Measurements from ENCODE around the gene HIGD1B.

HIGD1B gene

DNA sequence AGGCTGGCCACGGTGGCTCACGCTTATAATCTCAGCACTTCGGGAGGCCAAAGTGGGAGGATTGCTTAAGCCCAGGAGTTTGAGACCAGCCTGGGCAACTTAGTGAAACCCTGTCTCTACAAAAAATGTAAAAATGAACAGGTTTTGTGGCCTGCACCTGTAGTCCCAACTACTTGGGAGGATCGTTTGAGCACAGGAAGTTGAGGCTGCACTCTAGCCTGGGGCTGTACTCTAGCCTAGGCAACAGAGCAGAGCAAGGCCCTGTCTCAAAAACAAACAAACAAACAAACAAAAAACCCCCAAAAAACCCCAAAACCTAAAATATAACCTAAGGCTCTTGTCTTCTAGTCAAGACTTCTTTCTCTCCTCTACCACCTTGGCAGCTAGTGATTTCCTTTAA, 7.4 kb upstream of the HIGD1B start:
- DNase-seq = no peak

GRCh38 chr17:44840936-44841335, 6.7 kb upstream of the HIGD1B start:
- no peak for DNase-seq

DNA sequence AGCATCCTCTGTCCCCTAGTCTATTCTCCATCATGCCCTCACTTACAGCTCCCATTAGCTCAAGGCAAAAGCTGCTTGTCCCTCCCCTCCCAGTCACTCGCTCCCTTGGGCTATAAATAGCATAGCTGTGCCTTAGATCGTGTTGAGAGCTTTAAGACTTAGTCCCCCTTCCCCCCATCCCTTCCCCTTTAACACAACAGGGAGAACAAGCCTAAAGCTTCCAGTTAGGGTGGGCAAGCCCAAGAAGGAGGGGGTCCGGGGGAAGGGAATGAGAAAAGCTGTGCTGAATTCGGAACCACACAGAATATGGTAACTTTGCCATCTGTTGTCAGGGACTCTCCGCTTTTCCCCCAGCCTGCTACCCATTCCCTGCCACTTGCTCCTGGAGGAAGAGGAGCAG, 4.9 kb upstream of the HIGD1B start:
- DNase-seq = no peak

GRCh38 chr17:44844390-44844830, 3.3 kb upstream of the HIGD1B start:
- no peak for DNase-seq

GRCh38 chr17:44846206-44846605, 1.5 kb upstream of the HIGD1B start:
- no peak for DNase-seq

GRCh38 chr17:44848257-44848795, 643 bp downstream of the HIGD1B start:
- DNase-seq = no peak

- no peak for DNase-seq
These were observed 1.3 kb downstream of the HIGD1B start for GRCh38 chr17:44848961-44849489.

GRCh38 chr17:44850025-44850424, 2.3 kb downstream of the HIGD1B start:
- no peak for DNase-seq

GRCh38 chr17:44850612-44851011, 2.9 kb downstream of the HIGD1B start:
- no peak for DNase-seq

- no peak for DNase-seq
These were observed 6.5 kb downstream of the HIGD1B start for GRCh38 chr17:44854192-44854591.

DNA sequence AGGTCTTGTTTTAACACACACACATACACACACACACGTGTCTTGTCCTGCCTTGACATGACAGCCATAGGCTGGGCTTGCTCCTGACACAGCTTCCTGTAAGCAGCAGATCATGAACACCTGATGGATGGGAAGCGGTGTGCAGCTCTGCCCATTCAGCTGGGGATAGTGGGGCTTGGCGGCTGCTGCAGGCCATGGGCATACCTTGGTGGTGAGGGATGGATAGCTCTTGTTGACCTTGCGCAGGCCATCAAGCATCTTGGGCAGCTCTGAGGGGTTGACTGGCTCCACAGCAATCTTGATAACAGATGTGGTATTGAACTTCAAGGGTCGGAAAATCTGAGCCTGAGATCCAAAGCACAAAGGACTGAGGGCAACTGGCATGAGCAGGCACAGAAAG, 12.0 kb downstream of the HIGD1B start:
- no peak for DNase-seq

GRCh38 chr17:44862278-44862914, 14.7 kb downstream of the HIGD1B start:
- no peak for DNase-seq

DNA sequence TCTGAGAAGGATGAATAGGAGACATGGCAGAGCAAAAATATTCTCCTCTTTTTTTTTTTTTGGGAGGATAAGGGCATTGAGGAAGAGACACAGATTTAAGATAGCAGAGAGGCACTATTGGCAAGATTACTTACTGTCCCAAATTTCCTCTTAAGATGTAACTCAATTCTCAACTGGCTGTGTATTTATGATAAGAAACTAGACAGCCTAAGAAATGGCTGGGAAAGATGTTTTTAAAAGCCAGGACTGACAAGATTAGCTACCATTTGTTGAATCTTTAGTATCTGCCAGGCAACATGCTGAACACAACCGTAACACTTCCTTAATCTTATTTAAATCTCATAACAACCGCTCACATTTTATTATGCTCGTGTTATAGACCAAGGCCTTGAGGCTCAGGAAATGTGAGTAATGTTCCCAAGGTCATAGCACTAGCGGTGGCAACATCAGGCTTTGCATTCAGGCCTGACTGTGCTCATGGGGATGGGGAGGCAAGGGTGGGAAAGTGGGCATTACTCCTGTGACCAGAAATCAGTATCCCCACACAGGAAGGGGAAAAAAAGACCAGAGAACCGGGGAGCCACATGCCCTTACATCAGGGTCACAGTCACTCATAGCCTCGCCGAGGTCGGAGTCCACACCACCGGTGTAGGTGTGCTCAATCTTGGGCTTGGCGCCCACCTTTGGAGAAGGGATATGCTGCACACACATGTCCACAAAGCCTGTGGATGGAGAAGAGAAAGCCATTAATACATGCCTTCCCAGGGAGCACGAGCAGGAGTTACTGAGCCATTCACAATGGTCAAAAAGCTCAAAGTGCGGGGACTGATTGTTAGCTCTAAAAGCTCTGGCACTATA, 15.6 kb downstream of the HIGD1B start:
- DNase-seq = no peak

GRCh38 chr17:44864831-44865230, 17.1 kb downstream of the HIGD1B start:
- DNase-seq = no peak

DNA sequence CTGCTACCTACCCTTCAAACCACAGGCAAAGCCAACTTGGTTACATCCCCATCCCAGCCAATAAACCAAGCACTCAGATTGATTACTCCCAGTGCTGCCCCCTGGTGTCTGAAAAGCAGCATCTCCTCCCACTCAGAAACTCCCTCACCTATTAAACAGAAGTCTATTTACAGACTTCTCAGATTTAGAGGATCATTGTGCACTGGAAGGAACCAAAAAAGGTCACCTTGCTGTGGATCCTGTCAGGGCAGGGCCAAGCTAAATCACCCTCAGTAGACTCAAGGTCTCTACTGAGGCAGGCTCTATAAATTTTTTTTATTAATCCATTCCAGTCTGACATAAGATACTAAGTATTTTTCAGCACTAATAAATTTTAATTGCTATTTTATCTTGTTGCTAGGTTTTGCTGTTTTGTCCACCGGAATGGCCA, 17.6 kb downstream of the HIGD1B start:
- peak; percentile 35 for DNase-seq

DNA sequence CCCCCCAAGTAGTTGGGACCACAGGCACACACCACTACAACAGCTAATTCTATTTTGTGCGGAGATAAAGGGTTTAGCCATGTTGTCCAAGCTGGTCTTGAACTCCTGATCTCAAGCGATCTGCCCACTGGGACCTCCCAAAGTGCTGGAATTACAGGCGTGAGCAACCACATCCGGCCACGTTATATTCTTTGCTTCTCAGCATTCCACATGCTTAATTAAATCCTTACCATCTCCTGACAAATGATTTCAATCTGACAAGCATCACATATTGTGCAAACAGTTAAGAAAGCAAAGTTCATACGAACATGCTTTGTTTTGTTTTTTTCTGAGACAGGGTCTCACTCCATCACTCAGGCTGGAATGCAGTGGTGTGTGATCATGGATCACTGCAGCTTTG, 18.2 kb downstream of the HIGD1B start:
- DNase-seq = no peak

DNA sequence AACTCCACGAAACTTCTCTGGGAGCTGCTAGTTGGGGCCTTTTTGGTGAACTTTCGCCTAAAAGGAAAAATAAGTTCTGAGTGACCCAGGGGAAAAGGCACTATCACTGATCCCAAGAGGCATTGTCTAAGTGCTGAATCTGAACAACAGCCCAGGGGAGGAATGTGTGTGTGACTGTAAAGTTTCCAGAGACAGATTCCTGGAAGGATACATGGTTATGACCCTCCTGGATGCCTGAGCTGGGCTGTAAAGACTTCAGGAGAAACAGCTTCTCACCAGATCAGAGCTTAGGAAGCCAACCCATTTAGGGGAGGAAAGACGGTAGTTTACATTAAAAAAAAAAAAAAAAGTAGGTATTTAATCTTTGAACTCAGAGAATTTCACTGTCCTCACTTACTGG, 20.2 kb downstream of the HIGD1B start:
- DNase-seq = no peak

GRCh38 chr17:44871556-44871955, 23.9 kb downstream of the HIGD1B start:
- no peak for DNase-seq

DNA sequence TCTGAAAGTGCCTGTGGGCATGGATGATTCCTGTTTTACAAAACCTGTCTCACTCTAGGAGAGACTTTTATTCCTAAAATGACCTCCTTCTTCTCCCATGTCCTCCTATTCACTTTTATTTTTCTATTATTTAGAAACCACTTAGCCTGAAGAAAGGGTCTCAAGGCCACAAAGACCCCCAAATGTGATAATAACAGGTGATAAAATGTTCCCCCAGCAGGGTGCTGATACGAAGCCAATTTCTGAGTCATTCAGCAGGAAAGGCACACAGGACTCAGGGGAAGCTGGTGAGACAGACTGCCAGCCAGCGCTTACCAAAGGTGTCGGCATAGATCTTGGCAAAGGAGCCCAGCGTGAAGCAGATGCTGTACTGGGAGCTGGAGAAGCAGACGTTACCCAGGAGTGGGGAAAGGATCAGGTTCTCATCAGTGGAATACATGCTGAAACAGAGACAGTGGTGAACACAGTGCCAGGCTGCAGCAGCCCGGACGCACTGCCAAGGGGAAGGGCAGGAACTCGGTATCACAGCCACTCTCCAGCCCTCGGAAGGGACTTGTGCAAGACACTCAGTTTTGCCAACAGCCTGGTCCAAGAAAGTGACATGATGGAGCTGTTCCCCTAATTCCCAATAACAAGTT, 24.6 kb downstream of the HIGD1B start:
- no peak for DNase-seq

DNA sequence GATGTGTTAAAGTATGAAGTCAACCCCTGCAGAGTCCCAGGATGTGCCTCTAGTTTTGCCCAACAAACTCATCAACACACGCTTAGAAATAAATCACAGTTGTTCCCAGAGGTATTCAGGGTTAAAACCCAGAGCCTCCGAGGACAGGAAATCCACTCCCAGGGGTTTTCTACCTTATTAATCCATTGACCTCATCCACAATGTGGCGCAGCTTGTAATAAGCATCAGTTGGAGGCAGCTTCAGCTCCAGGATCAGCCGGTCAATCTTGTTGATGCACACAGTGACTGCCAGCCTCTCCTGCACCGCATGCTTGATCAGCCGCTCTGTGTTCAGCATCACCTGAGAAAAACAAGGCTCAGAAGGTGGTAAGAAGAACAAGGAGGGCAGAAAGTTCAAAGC, 28.1 kb downstream of the HIGD1B start:
- no peak for DNase-seq

DNA sequence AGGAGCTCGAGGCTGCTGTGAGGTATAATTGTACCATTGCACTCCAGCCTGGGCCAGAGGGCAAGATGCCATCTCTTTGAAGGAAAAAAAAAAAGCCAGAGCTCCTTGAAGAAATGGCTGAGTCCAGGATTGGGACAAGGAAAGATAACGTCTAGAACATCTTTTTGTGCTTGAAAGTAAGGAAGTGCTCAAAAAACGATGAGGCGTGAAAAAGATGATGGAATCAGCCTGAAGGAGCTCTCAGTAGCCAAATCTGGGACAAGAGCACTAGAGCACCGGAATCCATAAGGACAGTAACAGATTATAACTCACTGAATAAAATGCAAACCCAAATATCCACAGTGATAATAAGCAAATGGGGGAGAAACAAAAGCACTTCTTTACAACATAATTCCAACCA, 29.4 kb downstream of the HIGD1B start:
- no peak for DNase-seq

DNA sequence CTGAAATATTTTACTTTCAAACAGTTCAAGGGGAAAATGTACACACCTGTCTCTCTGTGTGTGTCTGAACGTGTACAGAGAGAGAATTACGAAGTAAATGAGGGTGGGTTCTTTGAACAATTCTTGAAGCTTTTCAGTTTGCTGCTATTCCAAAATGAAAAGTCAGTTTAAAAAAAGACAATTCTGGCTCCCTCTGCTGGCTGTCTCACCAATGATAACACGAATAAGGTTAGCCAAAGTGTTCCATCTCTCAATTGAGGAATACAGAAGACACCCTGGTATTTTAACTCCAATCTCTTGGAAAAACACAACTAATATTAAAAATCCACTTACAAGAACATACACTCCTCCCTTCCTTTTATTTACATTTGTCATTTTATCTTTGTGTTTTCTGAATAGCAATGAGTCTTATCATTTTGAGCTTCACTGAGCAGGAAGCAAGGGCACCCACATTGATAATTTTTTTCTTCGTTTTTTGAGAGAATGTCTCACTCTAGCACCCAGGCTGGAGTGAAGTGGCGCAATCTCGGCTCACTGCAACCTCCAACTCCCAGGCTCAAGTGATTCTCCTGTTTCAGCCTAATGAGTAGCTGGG, 31.0 kb downstream of the HIGD1B start:
- DNase-seq = no peak

DNA sequence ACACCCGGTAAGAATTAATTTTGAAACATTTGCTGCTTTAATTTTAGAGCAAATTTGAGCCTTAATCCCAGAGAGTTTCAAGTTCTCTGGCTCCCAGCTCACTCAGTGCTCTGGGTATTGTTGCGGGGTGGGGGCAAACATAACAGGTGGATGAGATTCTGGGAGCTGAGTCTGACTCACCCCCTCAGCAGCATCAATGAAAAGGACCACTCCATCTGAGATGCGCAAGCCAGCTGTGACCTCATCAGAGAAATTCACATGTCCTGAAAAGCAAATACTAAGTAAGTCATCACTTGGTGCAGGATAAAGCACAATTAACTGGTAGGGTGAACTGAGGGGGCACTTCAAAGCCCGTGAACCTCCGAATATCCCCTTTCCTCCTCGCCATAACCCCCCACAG, 31.7 kb downstream of the HIGD1B start:
- DNase-seq = no peak

Data from 8988T (cell line).